GM21360 (cell line): ENCODE results near the gene NT5DC4.

Source experiments
- ATAC-seq: cut with Tn5 transposase; IDR thresholded peaks from one replicate; pipeline ENCODE4 v1.9.1; 2021; ENCODE audit warnings: mild to moderate bottlenecking, moderate library complexity; ENCODE audit not compliant: unreplicated experiment

NT5DC4 gene

DNA sequence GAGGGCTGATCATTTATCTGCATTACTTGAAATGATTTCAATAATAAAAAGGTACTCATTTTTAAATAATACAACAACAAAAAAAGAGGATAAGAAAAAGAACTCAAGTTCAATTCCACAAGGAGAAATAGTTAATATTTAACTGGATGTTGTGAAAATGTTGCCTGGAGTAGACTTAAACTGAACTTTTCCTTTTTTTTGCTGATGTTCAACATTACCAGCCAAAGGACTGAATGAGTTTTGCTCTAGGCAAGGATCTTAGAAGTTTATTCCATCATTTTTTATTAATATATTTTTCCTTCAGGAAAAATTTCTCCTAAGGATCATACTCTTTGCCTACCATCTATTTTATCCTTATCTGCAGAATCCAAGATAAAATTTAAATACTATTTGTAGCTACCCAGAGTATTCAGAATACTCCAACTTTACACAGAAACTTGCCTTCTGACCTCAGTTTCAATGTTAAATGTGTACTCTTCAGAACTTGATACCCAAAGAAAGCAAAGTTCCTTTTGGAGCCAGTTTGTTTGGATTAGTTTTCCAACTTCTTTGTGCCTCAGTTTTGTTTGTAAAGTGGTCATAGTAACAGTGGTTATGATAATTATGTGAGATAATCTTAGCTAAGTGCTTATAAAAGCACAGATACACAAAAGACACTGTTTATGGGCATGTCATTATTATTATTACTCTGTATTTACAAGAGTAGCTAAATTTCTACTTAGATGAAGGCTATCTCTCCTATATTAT lies 30.8 kb downstream of the NT5DC4 start:
- ATAC-seq, result no peak

DNA sequence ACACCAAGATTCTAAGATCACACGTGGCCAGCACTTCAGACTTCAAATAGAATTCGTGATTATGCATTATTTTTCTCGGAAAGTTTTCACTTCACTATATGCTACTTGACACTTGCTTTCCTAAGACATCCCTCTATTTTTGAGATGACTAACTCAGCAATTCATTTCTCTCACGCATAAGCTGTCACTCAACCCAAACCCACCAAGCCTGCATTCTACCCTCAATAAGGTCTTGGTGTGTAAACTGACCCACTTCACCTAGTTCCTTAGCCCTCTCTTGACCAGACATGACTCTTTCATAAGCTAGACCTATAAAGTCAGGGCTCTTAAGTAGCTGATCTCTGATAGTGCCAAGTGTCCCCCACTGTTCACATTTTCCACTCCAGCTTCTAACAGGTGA lies 31.8 kb downstream of the NT5DC4 start:
- ATAC-seq, result no peak

DNA sequence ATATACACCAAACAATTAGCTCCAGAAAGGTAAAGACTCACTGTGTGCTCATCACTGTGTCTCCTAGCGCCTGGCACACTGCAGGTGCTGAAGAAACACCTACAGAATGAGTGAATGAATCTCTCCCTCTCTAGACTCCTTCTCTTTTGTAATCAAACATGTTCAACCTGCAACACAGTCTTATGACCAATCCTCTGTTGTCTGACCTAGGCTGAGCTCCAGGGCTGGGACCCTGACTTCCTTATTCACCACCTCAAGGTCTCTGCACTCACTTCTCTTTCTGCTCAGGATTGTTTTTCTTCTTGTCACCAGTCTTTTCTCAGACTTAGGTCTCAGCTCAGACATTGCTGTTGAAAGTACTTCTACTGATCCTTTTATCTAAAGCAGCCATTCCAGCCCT lies 33.7 kb downstream of the NT5DC4 start:
- no peak for ATAC-seq

DNA sequence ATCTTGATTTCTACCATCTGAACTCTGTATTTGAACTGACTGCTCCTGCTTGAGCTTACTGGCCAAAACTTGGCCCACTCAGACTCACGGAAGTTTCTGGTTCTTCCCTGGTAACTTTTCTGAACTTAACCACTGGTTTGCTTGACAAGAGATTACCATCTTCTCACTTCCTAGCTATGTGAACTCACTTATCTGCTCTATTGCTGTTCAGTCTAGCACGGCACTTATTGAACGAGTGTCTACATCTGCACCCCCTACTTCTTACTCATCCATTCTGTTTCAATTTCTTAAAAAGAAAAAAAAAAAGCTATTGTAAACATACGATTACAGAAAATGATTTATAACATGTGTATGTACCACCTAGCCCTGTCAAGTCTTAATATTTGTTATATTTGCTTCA lies 34.6 kb downstream of the NT5DC4 start:
- no peak for ATAC-seq

DNA sequence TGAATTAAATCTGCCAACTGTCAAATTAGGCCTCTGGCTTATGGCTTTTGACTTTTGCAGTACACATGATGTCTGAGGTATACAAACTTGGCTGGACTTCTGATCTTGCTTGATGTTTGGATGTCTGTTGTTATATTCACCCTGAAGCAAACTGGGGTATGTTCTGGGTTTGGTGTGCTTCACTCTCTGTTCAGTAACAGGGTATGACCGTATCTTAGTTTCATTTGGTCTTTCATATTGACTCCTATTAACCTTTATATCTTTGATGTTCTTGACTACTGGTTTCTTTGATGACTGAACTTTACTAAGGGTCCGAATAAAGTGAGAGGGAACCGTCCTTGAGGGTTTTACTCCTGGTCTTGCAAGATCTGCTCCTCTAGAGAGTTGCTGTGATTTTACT lies 35.4 kb downstream of the NT5DC4 start:
- no peak for ATAC-seq

DNA sequence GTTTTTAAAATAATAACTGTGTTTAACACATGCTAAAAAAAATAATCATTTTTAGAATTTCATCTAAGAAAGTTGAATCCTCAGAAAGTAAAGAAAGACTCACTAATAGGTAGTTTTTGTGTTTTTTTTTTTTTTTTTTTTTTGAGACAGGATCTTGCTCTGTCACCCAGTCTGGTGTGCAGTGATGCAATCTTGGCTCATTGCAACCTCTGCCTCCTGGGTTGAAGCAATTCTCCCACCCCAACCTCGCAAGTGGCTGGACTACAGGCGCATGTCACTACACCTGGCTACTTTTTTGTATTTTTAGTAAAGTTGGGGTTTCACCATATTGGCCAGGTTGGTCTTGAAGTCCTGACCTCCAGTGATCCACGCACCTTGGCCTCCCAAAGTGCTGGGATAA lies 36.4 kb downstream of the NT5DC4 start:
- ATAC-seq, result no peak

DNA sequence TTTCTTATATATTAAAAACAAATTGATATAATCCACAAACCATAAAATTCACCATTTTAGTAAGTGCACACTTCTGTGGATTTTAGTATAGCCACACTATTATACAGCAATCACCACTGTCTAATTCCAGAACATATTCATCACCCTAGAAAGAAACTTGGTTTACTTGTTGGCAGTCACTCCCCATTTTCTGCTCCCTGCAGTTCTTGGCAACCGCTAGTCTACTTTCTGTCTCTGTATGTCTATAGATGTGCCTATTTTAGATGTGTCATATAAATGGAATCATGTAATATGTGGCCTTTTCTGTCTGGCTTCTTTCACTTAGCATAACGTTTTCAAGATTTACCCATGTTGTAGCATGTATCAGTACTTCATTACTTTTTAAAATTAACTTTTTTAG lies 37.9 kb downstream of the NT5DC4 start:
- no peak for ATAC-seq

DNA sequence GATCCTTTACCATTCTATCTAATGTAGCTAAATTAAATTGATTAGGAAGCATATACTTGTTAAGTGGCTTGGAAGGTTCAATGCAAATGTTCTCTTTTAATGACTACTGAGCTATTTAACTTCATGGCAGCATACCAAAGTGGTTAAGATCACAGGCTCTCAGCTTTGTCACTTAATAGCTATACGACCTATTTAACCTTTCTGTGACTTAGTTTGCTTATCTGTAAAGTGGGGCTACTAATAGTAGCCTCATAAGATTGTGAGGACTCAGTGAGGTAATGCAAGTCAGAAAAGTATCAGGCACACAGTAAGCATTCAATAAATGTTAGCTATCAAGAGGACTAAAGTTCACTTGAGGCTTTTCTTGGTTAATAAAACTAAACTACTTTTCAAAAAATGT lies 39.3 kb downstream of the NT5DC4 start:
- no peak for ATAC-seq

DNA sequence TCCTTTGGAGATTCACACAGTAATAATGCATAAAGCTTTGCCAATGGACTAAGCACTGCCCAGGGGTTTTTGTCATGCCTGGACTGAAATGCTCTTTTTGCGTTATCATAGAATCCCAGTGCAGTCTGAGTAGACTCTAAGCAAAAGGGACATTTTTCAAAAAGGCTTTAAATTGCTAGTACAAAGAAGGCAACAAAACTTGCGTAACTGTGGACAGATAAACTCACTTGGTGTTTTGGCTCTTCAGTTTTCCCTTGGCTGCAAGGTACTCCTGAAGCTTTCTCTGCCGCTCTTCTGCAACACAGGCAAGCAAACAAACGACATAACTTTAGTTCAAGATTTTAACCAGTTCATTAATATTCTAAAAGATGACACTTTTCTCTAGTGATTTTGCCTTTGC lies 41.5 kb downstream of the NT5DC4 start:
- ATAC-seq, result no peak

DNA sequence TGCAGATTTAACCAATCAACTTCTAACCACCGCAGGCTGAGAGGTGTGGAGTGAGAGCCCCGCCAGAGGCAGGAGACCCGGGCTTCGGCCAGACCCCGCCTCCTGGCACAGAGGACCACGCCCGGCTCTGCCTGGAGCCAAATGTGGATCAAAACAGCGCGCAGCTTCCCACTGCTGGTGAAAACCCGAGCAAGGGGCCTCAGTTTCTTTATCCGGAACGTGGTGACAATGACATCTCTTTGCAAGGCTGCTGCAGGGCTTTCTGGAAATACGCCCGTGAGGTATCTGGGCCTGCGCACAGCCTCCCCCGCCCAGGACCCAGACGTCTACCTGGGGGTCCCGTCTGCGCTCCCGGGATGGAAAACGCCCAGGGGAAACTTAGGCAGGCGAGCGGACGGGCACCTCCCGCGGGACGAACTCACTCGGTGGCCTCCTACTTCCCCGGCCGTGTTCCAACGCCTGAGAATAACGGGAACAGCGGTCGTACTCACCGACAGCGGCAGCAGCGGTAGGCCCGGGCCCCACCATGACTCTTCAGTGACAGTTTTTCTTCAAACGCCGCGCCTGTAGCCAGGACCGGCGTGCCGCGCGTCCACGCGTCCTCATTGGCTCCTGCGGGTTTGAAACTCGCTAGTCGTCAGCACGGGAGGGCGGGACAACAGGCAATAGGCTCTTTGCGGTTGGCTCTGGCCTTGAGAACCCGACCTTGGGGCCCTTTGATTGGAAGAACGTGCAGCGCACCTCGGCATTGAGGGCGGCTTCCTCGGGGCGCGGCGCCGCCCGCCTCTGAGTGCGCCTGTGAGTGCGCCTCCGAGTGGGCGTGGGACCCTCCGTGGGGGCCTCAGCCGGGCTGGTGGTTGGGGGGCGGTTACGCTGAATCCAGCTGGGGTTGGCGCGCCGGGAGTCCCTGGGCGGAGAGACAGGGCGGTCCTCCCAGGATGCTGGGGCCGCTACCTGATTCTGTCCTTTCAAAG lies 43.5 kb downstream of the NT5DC4 start, which contains the start of gene CKAP2L:
Gene CKAP2L, minus strand, starts transcription at position 539 of the 974 bp plus-strand sequence. Its CDS starts 11 bp downstream, at position 528.
- ATAC-seq, result peak; percentile 97

DNA sequence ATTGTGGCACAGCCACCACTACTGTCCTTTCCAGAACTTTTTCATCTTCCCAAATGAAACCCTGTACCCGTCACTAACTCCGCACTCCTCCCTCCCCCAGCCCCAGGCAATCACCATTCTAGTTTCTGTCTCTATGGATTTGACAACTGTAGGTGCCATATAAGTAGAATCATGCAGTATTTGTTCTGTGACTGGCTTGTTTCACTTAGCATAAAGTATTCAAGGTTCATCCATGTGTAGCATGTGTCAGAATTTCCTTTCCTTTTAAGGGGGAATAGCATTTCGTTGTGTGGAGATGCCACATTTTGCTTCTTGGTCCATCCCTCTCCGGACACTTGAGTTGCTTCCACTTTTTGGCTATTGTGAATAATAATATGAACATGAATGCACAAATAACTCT lies 44.4 kb downstream of the NT5DC4 start:
- ATAC-seq, result no peak

DNA sequence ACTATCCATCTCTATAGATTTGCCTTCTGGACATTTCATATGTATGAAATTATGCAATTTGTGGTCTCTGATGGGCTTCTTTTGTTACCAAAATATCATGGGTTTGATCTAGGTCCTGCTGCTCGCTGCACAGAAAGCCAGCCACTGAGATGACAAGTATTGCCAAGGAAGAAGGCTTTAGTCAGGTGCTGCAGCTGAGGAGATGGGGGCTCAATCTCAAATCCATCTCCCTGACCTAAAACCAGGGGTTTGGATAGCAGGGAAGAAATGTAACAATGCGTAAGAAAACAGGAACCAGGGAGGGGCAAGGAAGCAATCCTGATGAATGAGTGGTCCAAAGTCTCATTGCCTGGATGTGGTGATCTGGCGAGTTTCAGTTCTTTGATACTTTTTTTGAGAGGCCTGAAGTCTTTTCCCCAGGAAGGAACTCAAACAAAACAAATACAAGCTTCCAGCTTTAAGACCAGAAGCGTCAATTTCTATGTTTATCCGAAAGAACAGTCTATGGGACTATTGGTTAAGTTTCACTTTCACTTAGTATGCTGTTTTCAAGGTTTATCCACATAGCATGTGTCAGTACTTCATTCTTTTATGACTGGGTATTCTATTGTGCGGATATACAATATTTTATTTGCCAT lies 47.0 kb downstream of the NT5DC4 start:
- ATAC-seq, result no peak

DNA sequence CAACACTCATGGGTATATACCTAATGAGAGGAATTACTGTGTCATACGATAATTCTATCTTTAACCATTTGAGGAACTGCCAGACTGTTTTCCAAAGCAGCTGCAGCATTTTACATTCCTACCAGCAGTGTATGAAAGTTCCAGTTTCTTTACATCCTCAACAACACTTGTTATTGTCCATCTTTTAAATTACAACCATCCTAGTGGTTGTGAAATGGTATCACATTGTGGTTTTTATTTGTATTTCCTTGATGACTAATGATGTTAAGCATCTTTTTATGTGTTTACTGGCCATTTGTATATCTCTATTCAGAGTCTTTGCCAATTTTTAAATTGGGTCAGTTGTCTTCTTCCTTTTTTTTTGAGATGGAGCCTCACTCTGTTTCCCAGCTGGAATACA lies 47.6 kb downstream of the NT5DC4 start:
- ATAC-seq, result no peak

DNA sequence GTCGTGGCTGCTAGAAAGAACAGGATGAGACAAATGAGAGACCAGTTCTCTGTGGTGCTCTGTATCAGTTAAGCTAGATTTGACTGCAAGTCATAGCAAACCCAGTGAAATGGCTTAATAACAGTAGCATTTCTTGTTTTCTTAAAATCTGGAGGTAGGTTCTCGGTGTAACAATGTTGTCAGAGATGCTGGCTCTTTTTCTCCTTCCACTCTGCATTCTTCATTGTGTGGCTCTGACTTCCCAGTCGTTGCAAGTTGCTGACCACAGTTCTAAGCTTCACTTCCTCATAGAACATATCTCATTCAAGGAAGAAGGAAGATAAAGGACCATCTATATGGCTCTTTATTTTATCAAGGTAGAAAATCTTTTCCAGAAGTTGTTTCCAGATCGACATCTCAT lies 51.5 kb downstream of the NT5DC4 start:
- no peak for ATAC-seq

DNA sequence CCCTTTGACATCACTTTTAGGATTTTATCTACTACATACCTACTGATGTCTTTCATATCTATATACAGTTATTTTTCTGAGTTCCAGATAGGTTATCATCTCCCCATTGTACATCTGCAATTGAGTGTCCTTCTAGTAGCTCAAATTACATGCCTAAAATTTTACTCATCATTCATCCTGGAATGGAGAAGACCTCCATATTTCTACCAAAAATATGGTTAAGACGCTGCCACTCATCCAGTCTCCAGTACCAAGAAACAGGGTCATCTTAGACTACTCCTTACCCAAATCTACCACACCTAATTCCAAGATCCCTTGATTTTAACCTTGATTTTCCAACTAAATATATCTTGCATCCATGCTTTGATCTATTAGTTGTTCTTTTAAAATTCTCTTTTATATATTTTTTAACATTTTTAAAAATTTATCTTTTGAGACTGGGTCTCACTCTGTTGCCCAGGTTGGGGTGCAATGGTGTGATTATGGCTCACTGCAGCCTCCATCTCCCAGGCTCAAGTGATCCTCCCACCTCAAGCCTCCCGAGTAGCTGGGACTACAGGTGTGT lies 52.2 kb downstream of the NT5DC4 start:
- ATAC-seq, result no peak

DNA sequence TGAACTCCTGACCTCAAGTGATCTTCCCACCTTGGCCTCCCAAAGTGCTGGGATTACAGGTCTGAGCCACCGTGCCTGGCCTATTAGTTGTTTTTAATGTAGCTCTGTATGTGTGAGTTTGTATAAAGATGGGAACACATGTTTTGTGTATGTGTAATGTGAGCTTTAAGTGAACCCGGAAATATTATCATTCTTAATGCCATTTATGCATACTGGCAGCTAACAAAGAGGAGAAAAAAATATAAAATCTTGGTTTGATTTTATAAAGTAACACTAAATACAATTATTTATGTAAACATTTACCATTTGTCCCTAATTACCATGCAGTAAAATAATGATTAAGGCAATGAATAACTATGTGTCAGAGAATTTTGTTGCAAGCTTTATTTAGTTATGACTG lies 52.7 kb downstream of the NT5DC4 start:
- ATAC-seq, result no peak

DNA sequence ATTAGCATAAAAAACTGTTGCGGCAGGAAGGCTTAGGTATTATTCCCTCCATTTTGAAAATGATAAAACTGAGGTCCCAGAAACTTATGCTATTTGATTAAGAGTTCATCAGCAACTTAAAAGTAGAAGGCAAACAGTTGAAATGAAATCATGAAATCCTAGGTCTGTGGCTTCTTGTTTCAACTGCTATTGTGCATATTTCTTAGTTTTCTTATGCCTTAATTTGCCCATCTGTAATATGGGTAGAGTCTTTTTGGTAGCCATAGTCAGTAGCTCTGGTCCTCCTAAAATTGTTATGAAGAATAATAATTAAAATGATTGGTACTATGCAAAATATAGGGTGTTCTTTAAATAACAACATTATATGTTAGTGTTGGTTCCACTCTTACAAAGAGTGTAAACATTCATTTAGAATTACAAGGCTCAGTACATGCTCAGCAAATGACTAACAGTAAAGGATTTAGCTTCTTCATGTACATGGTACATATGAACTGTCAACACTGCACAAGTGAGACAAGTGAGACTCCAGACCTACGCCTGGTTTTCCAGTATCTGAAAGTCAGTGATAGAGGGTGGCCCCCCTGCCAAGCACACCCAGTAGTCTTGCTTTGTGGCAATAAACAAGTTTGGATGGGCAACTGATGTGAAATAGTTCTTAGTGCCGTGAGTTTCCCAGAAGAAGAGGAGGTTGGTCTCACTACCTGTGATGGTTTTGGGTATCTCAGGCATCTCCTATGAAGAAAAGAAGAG lies 53.9 kb downstream of the NT5DC4 start:
- no peak for ATAC-seq

DNA sequence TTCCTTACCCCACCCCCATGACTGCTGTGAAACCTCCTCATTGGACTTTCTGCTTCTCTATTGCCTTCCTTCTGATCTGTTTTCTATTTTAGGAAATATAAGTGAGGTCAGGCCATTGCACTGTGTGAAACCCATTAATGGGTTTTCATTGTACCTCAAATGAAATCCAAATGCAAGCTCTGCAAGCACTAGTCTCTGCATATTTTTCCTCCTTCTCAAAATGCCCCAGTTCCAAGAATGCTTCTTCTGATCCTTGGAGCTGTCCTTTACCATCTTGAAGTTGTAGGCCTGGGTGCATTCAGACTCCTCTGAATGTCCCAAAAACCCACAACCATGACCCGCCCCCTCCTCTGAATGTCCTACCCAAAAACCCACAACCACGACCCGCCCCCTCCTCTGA lies 55.3 kb downstream of the NT5DC4 start:
- no peak for ATAC-seq

DNA sequence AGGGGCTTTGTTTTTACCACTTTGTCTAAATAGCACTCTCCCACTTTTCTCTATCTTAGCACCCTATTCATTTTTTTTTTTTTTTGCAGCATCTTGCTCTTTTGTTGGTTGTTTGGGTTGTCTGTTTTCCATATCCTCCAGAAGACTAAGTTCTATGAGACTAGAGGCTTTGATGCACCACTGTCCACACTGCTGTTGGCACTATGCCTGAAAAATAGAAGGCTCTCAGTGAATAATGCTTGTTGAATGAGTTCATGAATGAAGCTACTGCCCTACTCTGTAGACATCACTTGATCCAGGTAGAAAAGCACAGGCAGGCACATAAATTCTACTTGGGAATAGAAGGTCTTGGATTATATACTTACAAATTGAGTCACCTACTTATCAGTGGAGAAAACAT lies 56.2 kb downstream of the NT5DC4 start:
- no peak for ATAC-seq

DNA sequence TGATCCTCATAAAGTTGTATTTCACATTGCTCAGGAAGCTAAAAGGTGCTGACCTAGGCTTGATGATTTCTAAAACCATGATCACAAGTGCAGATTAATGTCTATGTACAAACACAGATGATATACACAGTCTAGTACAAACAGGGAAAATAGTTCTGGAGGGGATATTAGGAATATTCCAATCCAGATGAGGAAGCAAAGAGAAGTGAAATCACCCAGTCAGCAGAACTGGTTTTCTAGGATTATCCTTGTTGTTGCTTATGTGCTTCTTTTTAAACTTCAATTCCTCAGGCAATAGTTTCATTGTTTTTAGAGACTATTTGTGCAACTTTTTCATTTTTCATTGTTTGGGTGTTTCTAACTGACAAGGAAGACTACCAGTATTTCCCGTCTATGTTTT lies 58.8 kb downstream of the NT5DC4 start:
- no peak for ATAC-seq
